ENCODE measurements around the gene TYMS. TPM values are rescaled to one million over a fixed set of nuclear protein-coding genes. Genes with fewer than 3 reads are reported as not detected.

The TYMS gene
- total RNA-seq, 2 donors from 2014 or later = 1.2 to 8.2 TPM

- no peaks in the 10 kb centered on the region for H3K9me3 ChIP-seq
- no peak overlapping the region for H3K4me3 ChIP-seq
- TF ChIP-seq, protein P1, sequence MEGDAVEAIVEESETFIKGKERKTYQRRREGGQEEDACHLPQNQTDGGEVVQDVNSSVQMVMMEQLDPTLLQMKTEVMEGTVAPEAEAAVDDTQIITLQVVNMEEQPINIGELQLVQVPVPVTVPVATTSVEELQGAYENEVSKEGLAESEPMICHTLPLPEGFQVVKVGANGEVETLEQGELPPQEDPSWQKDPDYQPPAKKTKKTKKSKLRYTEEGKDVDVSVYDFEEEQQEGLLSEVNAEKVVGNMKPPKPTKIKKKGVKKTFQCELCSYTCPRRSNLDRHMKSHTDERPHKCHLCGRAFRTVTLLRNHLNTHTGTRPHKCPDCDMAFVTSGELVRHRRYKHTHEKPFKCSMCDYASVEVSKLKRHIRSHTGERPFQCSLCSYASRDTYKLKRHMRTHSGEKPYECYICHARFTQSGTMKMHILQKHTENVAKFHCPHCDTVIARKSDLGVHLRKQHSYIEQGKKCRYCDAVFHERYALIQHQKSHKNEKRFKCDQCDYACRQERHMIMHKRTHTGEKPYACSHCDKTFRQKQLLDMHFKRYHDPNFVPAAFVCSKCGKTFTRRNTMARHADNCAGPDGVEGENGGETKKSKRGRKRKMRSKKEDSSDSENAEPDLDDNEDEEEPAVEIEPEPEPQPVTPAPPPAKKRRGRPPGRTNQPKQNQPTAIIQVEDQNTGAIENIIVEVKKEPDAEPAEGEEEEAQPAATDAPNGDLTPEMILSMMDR (IDR thresholded peaks at IDR 0.05) = no peak
- ATAC-seq (ENCODE audit: insufficient number of reproducible peaks, low FRiP score, low read depth) (no peak), DNase-seq (ENCODE audit: low spot score) (no peak)
- peaks cover 19% of the 10 kb centered on the region for H3K36me3 ChIP-seq
- no peaks in the 10 kb centered on the region for H3K27me3 ChIP-seq (replicated peaks; ENCODE audit: insufficient read depth)
- no peak overlapping the region for H3K27ac ChIP-seq
- peaks cover 3 to 4% of the 10 kb centered on the region in 2 donors for H3K4me1 ChIP-seq (ENCODE audit: control insufficient read depth in 1 of 2, low read depth in 2 of 2)
Observed at GRCh38 chr18:675307-675706, 17.9 kb downstream of the TYMS start.

DNA sequence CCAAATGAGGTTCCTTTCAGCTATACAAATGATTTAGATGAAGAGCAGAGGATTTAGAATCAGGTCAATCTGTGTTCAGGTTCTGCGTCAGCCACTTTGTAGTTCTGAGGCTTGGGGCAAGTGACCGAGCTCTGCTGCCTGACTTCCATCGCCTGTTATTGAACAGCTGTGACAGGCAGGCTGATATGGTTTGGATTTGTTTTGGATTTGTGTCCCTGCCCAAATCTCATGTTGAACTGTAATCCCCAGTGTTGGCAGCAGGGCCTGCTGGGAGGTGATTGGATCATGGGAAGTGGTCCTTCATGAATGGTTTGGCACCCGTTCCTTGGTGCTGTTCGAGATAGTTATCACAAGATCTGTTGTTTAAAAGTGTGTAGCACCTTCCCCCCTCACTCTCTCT is 18.6 kb downstream of the TYMS start:
- no peak overlapping the region for H3K4me3 ChIP-seq
- DNase-seq (ENCODE audit: low spot score) (no peak), ATAC-seq (ENCODE audit: insufficient number of reproducible peaks, low FRiP score, low read depth) (no peak)
- TF ChIP-seq, protein P1 (IDR thresholded peaks at IDR 0.05) = no peak
- no peak overlapping the region for H3K27ac ChIP-seq
- H3K36me3 ChIP-seq = peaks cover 17% of the 10 kb centered on the region
- H3K9me3 ChIP-seq = no peaks in the 10 kb centered on the region
- H3K27me3 ChIP-seq (replicated peaks; ENCODE audit: insufficient read depth) = no peaks in the 10 kb centered on the region
- peaks cover 3 to 4% of the 10 kb centered on the region in 2 donors for H3K4me1 ChIP-seq (ENCODE audit: control insufficient read depth in 1 of 2, low read depth in 2 of 2)

DNA sequence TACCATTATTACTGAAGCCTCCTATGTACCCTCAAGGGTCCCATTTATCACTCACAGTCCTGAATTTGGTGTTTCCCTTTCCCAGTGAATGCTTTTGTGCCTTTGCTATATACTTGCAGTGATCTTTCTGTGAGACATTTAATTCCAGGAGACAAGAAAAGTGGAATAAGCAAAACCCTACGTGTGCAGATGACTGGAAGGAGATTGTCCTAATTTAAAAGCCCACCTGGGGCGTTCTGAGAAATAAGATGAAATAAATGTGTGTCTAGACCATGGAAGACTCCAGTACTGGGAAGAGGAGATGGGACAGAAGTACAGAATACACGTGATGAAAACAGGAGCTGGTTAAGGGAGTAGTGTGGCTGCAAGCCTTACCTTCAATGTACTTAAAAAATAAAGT is 19.3 kb downstream of the TYMS start:
- Histone ChIP-seq H3K9me3 (no peaks in the 10 kb centered on the region), H3K27me3 (replicated peaks; ENCODE audit: insufficient read depth) (no peaks in the 10 kb centered on the region), H3K36me3 (peaks cover 20% of the 10 kb centered on the region), H3K4me3 (no peak overlapping the region), H3K27ac (no peak overlapping the region), H3K4me1 (ENCODE audit: control insufficient read depth in 1 of 2, low read depth in 2 of 2) (peaks cover 3 to 4% of the 10 kb centered on the region in 2 donors)
- ATAC-seq (ENCODE audit: insufficient number of reproducible peaks, low FRiP score, low read depth) = no peak
- TF ChIP-seq, protein P1 (IDR thresholded peaks at IDR 0.05) = no peak
- no peak for DNase-seq (ENCODE audit: low spot score)

- TF ChIP-seq, protein P1 (IDR thresholded peaks at IDR 0.05) = no peak
- ATAC-seq (ENCODE audit: insufficient number of reproducible peaks, low FRiP score, low read depth) = no peak
- no peak overlapping the region for H3K4me3 ChIP-seq
- no peaks in the 10 kb centered on the region for H3K9me3 ChIP-seq
- peaks cover 3 to 4% of the 10 kb centered on the region in 2 donors for H3K4me1 ChIP-seq (ENCODE audit: control insufficient read depth in 1 of 2, low read depth in 2 of 2)
- DNase-seq (ENCODE audit: low spot score) = no peak
- H3K27ac ChIP-seq = no peak overlapping the region
- H3K27me3 ChIP-seq (replicated peaks; ENCODE audit: insufficient read depth) = no peaks in the 10 kb centered on the region
- peaks cover 19% of the 10 kb centered on the region for H3K36me3 ChIP-seq
Observed at GRCh38 chr18:677145-677544, 19.7 kb downstream of the TYMS start.

GRCh38 chr18:677951-678381 is 20.5 kb downstream of the TYMS start:
- DNase-seq (ENCODE audit: low spot score) (no peak), ATAC-seq (ENCODE audit: insufficient number of reproducible peaks, low FRiP score, low read depth) (no peak)
- TF ChIP-seq, protein P1 (IDR thresholded peaks at IDR 0.05) = no peak
- no peaks in the 10 kb centered on the region for H3K9me3 ChIP-seq
- H3K27ac ChIP-seq = no peak overlapping the region
- H3K4me1 ChIP-seq (ENCODE audit: control insufficient read depth in 1 of 2, low read depth in 2 of 2) = peaks cover 3 to 4% of the 10 kb centered on the region in 2 donors
- H3K36me3 ChIP-seq = peaks cover 16% of the 10 kb centered on the region
- no peaks in the 10 kb centered on the region for H3K27me3 ChIP-seq (replicated peaks; ENCODE audit: insufficient read depth)
- no peak overlapping the region for H3K4me3 ChIP-seq
